RPMI7951 (cell line): ENCODE results near the gene FABP7. TPM values are rescaled to one million over a fixed set of nuclear protein-coding genes. Genes with fewer than 3 reads are reported as not detected.
A peak's percentile ranks its signal among the peaks of the same experiment; 100 is the strongest.

Source experiments
- DNase-seq: peaks from one replicate; pipeline ENCODE4 v3.0.0-alpha.2; 2012; ENCODE audit warnings: low read depth
- total RNA-seq: library from RNA; depleted of rRNA; stranded (reverse); fragments of >200 nt; shearing (Covaris generic); gene quantifications from 2 replicates; pipeline ENCODE4 v1.2.3, GENCODE V29; 2014

Gene FABP7
- total RNA-seq, 1 experiment from 2014 or later: 0.60 TPM

- DNase-seq: no peak
Measured at GRCh38 chr6:122797537-122797936, 18.0 kb downstream of the FABP7 start.

GRCh38 chr6:122798099-122798641, 18.7 kb downstream of the FABP7 start:
- peak; percentile 51 for DNase-seq

DNA sequence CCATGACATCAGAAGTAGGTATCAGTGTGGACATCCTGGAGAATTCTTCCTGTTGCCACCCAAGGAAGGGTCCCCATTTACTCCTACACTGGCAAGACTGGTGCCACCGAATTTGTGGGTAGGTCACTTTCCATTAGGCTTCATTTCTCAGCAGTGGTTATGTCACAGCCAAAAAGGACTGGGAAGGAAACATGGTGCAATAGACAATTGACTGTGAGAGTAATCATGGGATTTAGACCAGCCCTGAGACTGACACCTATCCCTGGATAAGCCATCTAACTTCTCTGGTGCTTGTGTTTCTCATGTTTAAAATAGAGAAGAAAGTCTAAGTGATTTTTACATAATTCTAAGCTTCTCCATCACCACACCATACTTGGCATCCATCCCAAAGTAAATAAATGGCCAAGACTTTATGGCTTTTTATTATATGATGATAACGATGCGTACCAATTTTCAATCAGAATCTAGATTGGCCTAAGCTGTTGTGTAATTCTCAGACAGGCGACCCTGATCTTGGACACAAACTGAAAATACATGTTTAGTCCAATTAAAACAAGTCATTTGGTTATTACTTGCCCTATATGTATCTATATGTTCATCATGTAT, 19.7 kb downstream of the FABP7 start:
- no peak for DNase-seq

- peak; percentile 18 for DNase-seq
Measured at GRCh38 chr6:122799916-122800686, 20.6 kb downstream of the FABP7 start.

- DNase-seq: no peak
Measured at GRCh38 chr6:122800906-122801305, 21.4 kb downstream of the FABP7 start.

- no peak for DNase-seq
Measured at GRCh38 chr6:122801397-122801796, 21.9 kb downstream of the FABP7 start.

GRCh38 chr6:122803171-122803661, 23.7 kb downstream of the FABP7 start:
- no peak for DNase-seq

DNA sequence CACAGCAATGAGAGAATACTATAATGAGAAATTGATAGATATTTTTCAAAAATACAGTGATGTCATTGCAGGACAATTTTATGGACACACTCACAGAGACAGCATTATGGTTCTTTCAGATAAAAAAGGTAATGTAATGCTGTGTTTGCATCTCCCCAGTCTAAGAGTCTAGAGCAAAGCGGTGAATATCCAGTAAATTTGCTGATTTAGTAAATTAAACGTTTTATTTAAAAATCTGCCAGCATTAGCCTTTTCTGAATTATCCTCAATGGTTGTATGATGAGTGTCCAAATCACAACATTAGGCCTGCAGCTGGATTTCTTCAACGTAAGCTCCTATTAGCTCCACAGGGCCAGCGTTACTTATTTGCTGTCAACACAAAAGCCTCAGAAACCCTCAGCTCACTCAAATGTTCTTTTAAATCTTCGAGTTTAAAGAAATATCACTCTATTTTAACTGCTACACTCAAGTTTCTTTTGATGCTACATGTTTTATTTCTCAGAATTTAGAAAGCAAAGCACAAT, 25.5 kb downstream of the FABP7 start:
- DNase-seq: no peak

GRCh38 chr6:122806291-122806690, 26.8 kb downstream of the FABP7 start:
- DNase-seq: no peak

GRCh38 chr6:122808121-122808885, 28.8 kb downstream of the FABP7 start:
- no peak for DNase-seq

- no peak for DNase-seq
Measured at GRCh38 chr6:122809001-122809400, 29.5 kb downstream of the FABP7 start.

DNA sequence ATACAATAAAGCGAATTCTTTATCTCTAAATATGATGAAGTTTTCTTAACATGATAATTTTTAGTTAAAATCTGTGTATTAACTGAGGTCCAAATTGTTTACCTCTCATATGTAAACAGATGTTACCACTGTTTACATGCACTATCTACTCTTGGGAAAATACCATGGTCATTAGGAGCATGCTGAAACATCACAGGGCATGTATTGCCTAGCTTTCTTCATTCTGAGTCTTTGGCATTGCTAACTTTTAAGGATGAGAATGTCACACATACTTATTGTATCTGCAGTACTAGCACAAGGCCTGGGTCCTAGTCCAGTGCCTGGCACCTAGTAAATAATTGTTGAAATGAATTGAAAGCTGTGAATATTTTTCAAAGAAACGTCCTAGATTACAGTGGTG, 30.2 kb downstream of the FABP7 start:
- DNase-seq: no peak

DNA sequence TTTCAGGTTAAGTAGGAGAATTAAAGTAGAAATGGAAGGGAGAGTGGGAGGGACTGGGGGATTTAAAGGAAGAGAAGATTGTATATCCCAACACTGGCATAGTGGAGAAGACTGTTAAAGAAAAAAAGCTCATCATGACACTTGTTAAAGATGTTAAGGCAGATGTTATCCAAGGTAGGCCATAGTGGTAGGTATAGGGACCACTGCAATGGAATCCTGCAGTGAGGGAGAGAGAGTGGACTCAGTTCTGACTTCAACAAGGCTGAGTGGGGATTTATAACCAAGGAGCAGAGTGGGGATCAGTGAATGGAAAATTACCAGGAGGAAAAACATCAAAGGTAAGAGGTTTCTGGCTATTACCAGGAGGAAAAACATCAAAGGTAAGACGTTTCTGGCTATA, 30.7 kb downstream of the FABP7 start:
- no peak for DNase-seq

DNA sequence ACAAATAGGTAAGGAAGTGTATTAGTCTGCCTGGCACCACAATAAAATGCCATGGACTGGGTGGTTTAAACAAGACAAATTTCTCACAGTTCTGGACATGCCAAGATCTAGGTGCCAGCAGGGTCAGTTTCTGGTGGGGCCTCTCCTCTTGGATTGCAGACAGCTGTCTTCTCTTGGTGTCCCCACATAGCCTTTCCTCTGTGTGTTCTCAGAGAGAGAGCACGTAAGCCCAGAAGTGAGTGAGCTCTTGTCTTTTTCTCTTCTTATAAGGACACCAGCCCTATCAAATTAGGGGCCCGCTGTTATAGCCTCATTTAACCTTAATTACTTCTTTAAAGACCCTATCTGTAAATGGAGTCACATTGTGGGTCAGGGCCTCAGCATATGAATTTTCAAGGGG, 37.8 kb downstream of the FABP7 start:
- no peak for DNase-seq

DNA sequence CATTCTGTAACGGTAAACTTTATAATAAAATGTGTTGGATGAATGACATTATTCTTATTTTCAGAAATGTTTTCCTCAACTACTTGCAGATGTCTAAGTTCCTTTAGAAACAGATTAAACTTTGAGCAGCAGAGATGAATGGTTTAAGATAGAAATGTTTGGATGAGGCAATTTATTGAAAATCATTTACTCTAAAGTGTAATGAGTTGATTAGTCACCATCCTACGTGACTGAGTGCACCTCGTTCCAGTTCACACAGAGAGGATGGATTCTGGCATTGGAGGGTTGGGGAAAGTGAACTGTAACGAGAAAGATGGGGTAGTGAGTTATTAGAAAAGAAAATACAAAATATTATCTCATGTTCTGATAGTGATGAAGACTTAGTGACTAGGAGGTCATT, 38.2 kb downstream of the FABP7 start:
- DNase-seq: no peak

GRCh38 chr6:122818866-122819265, 39.4 kb downstream of the FABP7 start:
- no peak for DNase-seq

DNA sequence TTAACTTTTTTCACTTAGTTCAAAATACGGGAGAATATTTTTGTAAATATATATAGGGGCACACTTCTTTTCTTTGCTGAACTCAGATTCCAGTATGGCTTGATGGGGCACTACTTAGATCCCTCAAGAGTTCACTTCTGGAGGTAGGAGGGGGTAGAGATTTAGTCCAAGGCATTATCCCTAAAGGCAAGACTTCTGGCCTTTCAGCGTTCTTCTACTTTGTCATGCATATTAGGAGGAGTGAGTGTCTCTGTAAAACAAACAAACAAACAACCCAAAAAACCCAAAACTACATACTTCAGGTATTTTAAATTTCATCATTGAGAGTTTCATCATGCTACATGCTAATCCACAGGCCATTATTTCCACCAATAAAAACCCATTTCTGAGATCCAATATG, 41.6 kb downstream of the FABP7 start:
- no peak for DNase-seq

DNA sequence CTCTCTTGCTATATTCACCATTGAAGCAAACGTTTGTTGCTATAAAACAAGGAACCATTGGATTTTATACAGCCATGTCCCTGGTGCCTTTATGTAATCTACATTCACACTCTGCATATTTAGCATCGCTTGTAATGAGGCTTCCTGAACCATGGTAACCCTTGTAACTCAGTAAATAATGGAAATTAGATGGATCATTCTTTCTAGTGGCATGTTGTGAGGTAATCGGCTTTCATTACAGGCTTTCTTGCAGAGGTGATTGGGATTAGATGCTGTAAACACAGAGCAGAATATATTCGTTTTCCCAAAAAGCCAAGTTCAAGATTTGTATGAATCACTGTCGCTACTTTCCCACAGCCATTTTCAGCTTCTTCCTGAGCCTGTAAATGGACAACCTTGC, 45.6 kb downstream of the FABP7 start:
- no peak for DNase-seq

GRCh38 chr6:122829456-122829855, 49.9 kb downstream of the FABP7 start:
- no peak for DNase-seq

- no peak for DNase-seq
Measured at GRCh38 chr6:122831511-122831910, 52.0 kb downstream of the FABP7 start.

DNA sequence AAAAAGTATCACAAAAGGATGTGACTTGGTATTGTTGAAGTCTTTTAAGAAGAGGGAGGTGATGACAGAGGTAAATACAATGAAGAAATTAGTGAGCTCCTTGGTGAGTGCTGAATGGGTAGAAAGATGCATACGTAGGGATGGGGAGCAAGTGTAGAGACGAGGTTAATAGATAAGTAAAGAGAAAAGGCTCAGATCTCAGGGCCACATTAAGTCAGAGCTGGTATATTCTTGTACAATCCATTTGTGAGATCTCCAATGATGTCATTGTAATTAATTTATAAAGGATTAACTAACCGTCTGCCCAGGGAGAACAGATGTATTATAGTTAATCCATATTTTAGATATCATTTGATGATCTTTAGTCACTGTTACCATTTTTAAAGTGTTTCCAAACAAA, 52.9 kb downstream of the FABP7 start:
- no peak for DNase-seq

GRCh38 chr6:122833021-122833491, 53.5 kb downstream of the FABP7 start:
- peak; percentile 47 for DNase-seq
